ENCODE measurements around the gene NUDT14.

NUDT14 gene

GRCh38 chr14:105219753-105220152 lies 38.6 kb upstream of the NUDT14 start:
- CTCF ChIA-PET: interaction anchor here (1.0 kb wide), 1 partner anchor 18 kb away, joined by 5 read pairs; no protein-coding TSS in a partner anchor

DNA sequence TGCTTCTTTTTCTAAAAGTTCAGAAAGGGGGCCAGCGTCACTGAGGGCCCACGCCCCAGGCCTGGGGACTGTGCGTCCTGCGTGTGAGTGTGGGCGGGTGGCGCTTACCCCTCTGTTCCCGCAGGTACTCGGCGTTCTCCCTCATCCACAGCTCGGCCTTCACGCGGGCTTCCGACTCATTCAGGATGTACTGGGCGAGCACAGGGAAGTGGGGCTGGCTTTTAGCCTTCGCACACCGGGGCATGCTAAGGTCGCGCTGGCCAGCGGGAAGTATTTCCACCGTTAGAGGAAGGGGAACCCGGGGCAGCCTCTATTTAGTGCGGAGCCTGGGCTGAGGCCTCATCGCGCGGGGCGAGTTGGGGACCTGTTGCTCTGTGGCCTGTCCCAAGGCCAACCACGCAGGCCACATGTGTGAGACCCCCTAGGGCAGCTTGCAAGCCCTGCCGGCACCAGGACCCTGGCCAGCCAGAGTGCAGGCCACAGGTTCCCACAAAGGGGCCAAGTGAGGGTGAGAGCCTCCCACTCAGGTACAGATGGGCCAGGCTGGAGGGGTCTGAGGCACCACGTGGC lies 38.0 kb upstream of the NUDT14 start:
- TF ChIP-seq SCRT1 (tag by site-specific recombination; IDR thresholded peaks at IDR 0.05; ENCODE audit: borderline replicate concordance): peak; percentile 56; the same call in 1 of the 2 replicates
- no peak for TF ChIP-seq ZNF341 (tag by site-specific recombination; IDR thresholded peaks at IDR 0.05; ENCODE audit: low read depth)
- TF ChIP-seq SCRT2 (tag by site-specific recombination; IDR thresholded peaks at IDR 0.05): peak; percentile 85
- Histone ChIP-seq H3K27ac (ENCODE audit: extremely low read depth, low read depth, low read length) (no peak overlapping the region), H3K4me1 (ENCODE audit: control insufficient read depth, insufficient read depth, low read length) (no peaks in the 10 kb centered on the region), H3K9me3 (ENCODE audit: control insufficient read depth, insufficient read depth, low read depth, low read length) (no peaks in the 10 kb centered on the region), H3K4me3 (ENCODE audit: low read depth, low read length) (no peak overlapping the region), H3K36me3 (ENCODE audit: control insufficient read depth in 2 of 2, insufficient read depth in 1 of 2, low read length in 2 of 2) (peaks cover 3 to 82% of the 10 kb centered on the region in 2 experiments; a peak in 2 of 3 replicates)
- ChIA-PET CTCF (interaction anchor here (1.0 kb wide), 2 partner anchors 16 to 18 kb away, joined by 5 read pairs; no protein-coding TSS in a partner anchor), POLR2A (no interaction called here)

More at GRCh38 chr14:105219753-105220152, 38.6 kb upstream of the NUDT14 start:
- POLR2A ChIA-PET: interaction anchor here (0.6 kb wide), 1 partner anchor 8 kb away, joined by 3 read pairs; no protein-coding TSS in a partner anchor
- TF ChIP-seq ZNF433 (tag by site-specific recombination; IDR thresholded peaks at IDR 0.05; ENCODE audit: low read depth) (no peak), SCRT2 (tag by site-specific recombination; IDR thresholded peaks at IDR 0.05) (no peak), KLF16 (tag by site-specific recombination; IDR thresholded peaks at IDR 0.05) (no peak)
- H3K4me1 ChIP-seq (ENCODE audit: control insufficient read depth, insufficient read depth, low read length): no peaks in the 10 kb centered on the region
- no peaks in the 10 kb centered on the region for H3K9me3 ChIP-seq (ENCODE audit: control insufficient read depth, insufficient read depth, low read depth, low read length)
- no peak overlapping the region for H3K4me3 ChIP-seq (ENCODE audit: low read depth, low read length)
- H3K36me3 ChIP-seq (ENCODE audit: control insufficient read depth in 2 of 2, insufficient read depth in 1 of 2, low read length in 2 of 2): peaks cover 4 to 85% of the 10 kb centered on the region in 2 experiments; a peak in 2 of 3 replicates
- no peak overlapping the region for H3K27ac ChIP-seq (ENCODE audit: extremely low read depth, low read depth, low read length)

- ChIA-PET POLR2A (no interaction called here), CTCF (interaction anchor here (1.0 kb wide), 1 partner anchor 15 kb away, joined by 5 read pairs; no protein-coding TSS in a partner anchor)
- H3K36me3 ChIP-seq (ENCODE audit: control insufficient read depth in 2 of 2, insufficient read depth in 1 of 2, low read length in 2 of 2): peaks cover 0 to 80% of the 10 kb centered on the region in 2 experiments; a peak in 1 of 3 replicates
- no peak overlapping the region for H3K4me3 ChIP-seq (ENCODE audit: low read depth, low read length)
- no peak overlapping the region for H3K27ac ChIP-seq (ENCODE audit: extremely low read depth, low read depth, low read length)
- H3K4me1 ChIP-seq (ENCODE audit: control insufficient read depth, insufficient read depth, low read length): no peaks in the 10 kb centered on the region
- TF ChIP-seq ZNF473 (tag by site-specific recombination; IDR thresholded peaks at IDR 0.05) (no peak), ZNF658 (tag by site-specific recombination; IDR thresholded peaks at IDR 0.05) (no peak), ZNF10 (tag by site-specific recombination; IDR thresholded peaks at IDR 0.05) (no peak), ZNF184 (tag by site-specific recombination; IDR thresholded peaks at IDR 0.05) (no peak), TRIM28 (IDR thresholded peaks at IDR 0.05; ENCODE audit: borderline replicate concordance, low read length) (no peak), ZNF266 (tag by site-specific recombination; IDR thresholded peaks at IDR 0.05; ENCODE audit: low read depth) (no peak), REPIN1 (tag by site-specific recombination; IDR thresholded peaks at IDR 0.05; ENCODE audit: low read depth) (no peak)
- H3K9me3 ChIP-seq (ENCODE audit: control insufficient read depth, insufficient read depth, low read depth, low read length): no peaks in the 10 kb centered on the region
These were observed 37.5 kb upstream of the NUDT14 start for GRCh38 chr14:105218611-105219010.

- H3K4me1 ChIP-seq (ENCODE audit: control insufficient read depth, insufficient read depth, low read length): no peaks in the 10 kb centered on the region
- H3K36me3 ChIP-seq (ENCODE audit: control insufficient read depth in 2 of 2, insufficient read depth in 1 of 2, low read length in 2 of 2): peaks cover 0 to 82% of the 10 kb centered on the region in 2 experiments; a peak in 1 of 3 replicates
- ChIA-PET CTCF (no interaction called here), POLR2A (no interaction called here)
- no peaks in the 10 kb centered on the region for H3K9me3 ChIP-seq (ENCODE audit: control insufficient read depth, insufficient read depth, low read depth, low read length)
- no peak overlapping the region for H3K27ac ChIP-seq (ENCODE audit: extremely low read depth, low read depth, low read length)
- peak; percentile 74 for TF ChIP-seq SCRT2 (tag by site-specific recombination; IDR thresholded peaks at IDR 0.05)
- TF ChIP-seq ZNF654 (tag by site-specific recombination; IDR thresholded peaks at IDR 0.05; ENCODE audit: low read depth): no peak
- TF ChIP-seq, protein P1, sequence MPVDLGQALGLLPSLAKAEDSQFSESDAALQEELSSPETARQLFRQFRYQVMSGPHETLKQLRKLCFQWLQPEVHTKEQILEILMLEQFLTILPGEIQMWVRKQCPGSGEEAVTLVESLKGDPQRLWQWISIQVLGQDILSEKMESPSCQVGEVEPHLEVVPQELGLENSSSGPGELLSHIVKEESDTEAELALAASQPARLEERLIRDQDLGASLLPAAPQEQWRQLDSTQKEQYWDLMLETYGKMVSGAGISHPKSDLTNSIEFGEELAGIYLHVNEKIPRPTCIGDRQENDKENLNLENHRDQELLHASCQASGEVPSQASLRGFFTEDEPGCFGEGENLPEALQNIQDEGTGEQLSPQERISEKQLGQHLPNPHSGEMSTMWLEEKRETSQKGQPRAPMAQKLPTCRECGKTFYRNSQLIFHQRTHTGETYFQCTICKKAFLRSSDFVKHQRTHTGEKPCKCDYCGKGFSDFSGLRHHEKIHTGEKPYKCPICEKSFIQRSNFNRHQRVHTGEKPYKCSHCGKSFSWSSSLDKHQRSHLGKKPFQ (tag by site-specific recombination; IDR thresholded peaks at IDR 0.05): no peak
- TF ChIP-seq ZNF335 (tag by site-specific recombination; conservative IDR thresholded peaks at IDR 0.05): no peak
- no peak overlapping the region for H3K4me3 ChIP-seq (ENCODE audit: low read depth, low read length)
These were observed 36.7 kb upstream of the NUDT14 start for GRCh38 chr14:105217774-105218173.

Measured in HEK293 (cell line).